ENCODE results near the gene TMOD2. TPM values are rescaled to one million over a fixed set of nuclear protein-coding genes. Genes with fewer than 3 reads are reported as not detected.

Gene TMOD2
- total RNA-seq, 2 experiments from 2014 or later = 5.6 to 6.9 TPM

GRCh38 chr15:51799282-51800252, 48.2 kb downstream of the TMOD2 start:
- H3K27me3 ChIP-seq (ENCODE audit: control insufficient read depth in 1 of 2, insufficient read depth in 2 of 2, low read length in 2 of 2) = no peaks in the 10 kb centered on the region
- peaks cover 52% of the 10 kb centered on the region for H3K36me3 Mint-ChIP-seq (ENCODE audit: low read depth)

GRCh38 chr15:51801391-51801835, 50.0 kb downstream of the TMOD2 start:
- no peaks in the 10 kb centered on the region for H3K27me3 ChIP-seq (ENCODE audit: control insufficient read depth in 1 of 2, insufficient read depth in 2 of 2, low read length in 2 of 2)
- intact Hi-C loops (cut with DNase I, micrococcal nuclease) = no loop called here
- peaks cover 19% of the 10 kb centered on the region for H3K36me3 ChIP-seq (ENCODE audit: insufficient read depth, low read length)
- peak; percentile 19 for TF ChIP-seq CTCF (IDR thresholded peaks at IDR 0.05)
- H3K4me3 Mint-ChIP-seq = no peak overlapping the region
- no peaks in the 10 kb centered on the region for H3K9me3 ChIP-seq (ENCODE audit: control insufficient read depth in 1 of 2, insufficient read depth in 1 of 2, low read length in 2 of 2)
- no peaks in the 10 kb centered on the region for H3K27me3 Mint-ChIP-seq
- H3K4me1 ChIP-seq (ENCODE audit: insufficient read depth, low read length) = no peaks in the 10 kb centered on the region
- CTCF ChIA-PET = no interaction called here
- no peak overlapping the region for H3K27ac ChIP-seq (ENCODE audit: low read depth in 1 of 2, low read length in 2 of 2)
- no peak for DNase-seq
- ATAC-seq (ENCODE audit: poor library complexity) = no peak
- H3K36me3 Mint-ChIP-seq (ENCODE audit: low read depth) = peaks cover 57% of the 10 kb centered on the region
- H3K4me1 Mint-ChIP-seq (ENCODE audit: low read depth) = no peaks in the 10 kb centered on the region
- POLR2A ChIA-PET = no interaction called here
- no peaks in the 10 kb centered on the region for H3K9me3 Mint-ChIP-seq
- H3K27ac Mint-ChIP-seq = no peak overlapping the region
- H3K4me3 ChIP-seq (ENCODE audit: low read length) = no peak overlapping the region

More at GRCh38 chr15:51799282-51800252, 48.2 kb downstream of the TMOD2 start:
- Mint-ChIP-seq H3K4me1 (ENCODE audit: low read depth) (no peaks in the 10 kb centered on the region), H3K27me3 (no peaks in the 10 kb centered on the region), H3K9me3 (no peaks in the 10 kb centered on the region), H3K27ac (no peak overlapping the region), H3K4me3 (no peak overlapping the region)
- intact Hi-C loops (cut with DNase I, micrococcal nuclease) = no loop called here
- ATAC-seq (ENCODE audit: poor library complexity) = no peak
- Histone ChIP-seq H3K36me3 (ENCODE audit: insufficient read depth, low read length) (peaks cover 15% of the 10 kb centered on the region), H3K9me3 (ENCODE audit: control insufficient read depth in 1 of 2, insufficient read depth in 1 of 2, low read length in 2 of 2) (no peaks in the 10 kb centered on the region), H3K27ac (ENCODE audit: low read depth in 1 of 2, low read length in 2 of 2) (no peak overlapping the region), H3K4me1 (ENCODE audit: insufficient read depth, low read length) (no peaks in the 10 kb centered on the region), H3K4me3 (ENCODE audit: low read length) (no peak overlapping the region)
- POLR2A ChIA-PET = no interaction called here
- no peak for TF ChIP-seq CTCF (IDR thresholded peaks at IDR 0.05)
- CTCF ChIA-PET = no interaction called here
- DNase-seq = no peak

GRCh38 chr15:51802593-51802992, 51.2 kb downstream of the TMOD2 start:
- Mint-ChIP-seq H3K36me3 (ENCODE audit: low read depth) (peaks cover 69% of the 10 kb centered on the region), H3K27me3 (no peaks in the 10 kb centered on the region), H3K27ac (no peak overlapping the region), H3K4me1 (ENCODE audit: low read depth) (no peaks in the 10 kb centered on the region), H3K9me3 (no peaks in the 10 kb centered on the region), H3K4me3 (no peak overlapping the region)
- Histone ChIP-seq H3K4me1 (ENCODE audit: insufficient read depth, low read length) (no peaks in the 10 kb centered on the region), H3K27ac (ENCODE audit: low read depth in 1 of 2, low read length in 2 of 2) (no peak overlapping the region), H3K9me3 (ENCODE audit: control insufficient read depth in 1 of 2, insufficient read depth in 1 of 2, low read length in 2 of 2) (no peaks in the 10 kb centered on the region), H3K27me3 (ENCODE audit: control insufficient read depth in 1 of 2, insufficient read depth in 2 of 2, low read length in 2 of 2) (no peaks in the 10 kb centered on the region), H3K4me3 (ENCODE audit: low read length) (no peak overlapping the region), H3K36me3 (ENCODE audit: insufficient read depth, low read length) (peaks cover 27% of the 10 kb centered on the region)
- POLR2A ChIA-PET = no interaction called here
- TF ChIP-seq CTCF (IDR thresholded peaks at IDR 0.05) = no peak
- DNase-seq = no peak
- CTCF ChIA-PET = no interaction called here
- ATAC-seq (ENCODE audit: poor library complexity) = no peak
- intact Hi-C loops (cut with DNase I, micrococcal nuclease) = no loop called here

Data from CD4-positive, alpha-beta T cell (primary cell).